Kidney glomerular epithelial cell (primary cell): ENCODE measurements around the gene SLC25A41.

Experiments
- DNase-seq: peaks from one replicate; lab custom pipeline; 2025; lab: John Stamatoyannopoulos, UW

Gene SLC25A41

GRCh38 chr19:6460099-6460884 is 26.7 kb upstream of the SLC25A41 start:
- DNase-seq = peak; percentile 98

GRCh38 chr19:6459262-6460098 is 25.9 kb upstream of the SLC25A41 start, which contains the start of gene SLC25A23:
TSS of gene SLC25A23 (minus strand) at chr19:6459792. CDS start at chr19:6459628, 164 bp downstream.
- peak; percentile 15 for DNase-seq

- DNase-seq = peak; percentile 6
Observed at GRCh38 chr19:6458695-6459261, 25.2 kb upstream of the SLC25A41 start.

GRCh38 chr19:6457958-6458694 is 24.6 kb upstream of the SLC25A41 start:
- no peak for DNase-seq

- no peak for DNase-seq
Observed at GRCh38 chr19:6455924-6456323, 22.4 kb upstream of the SLC25A41 start.

GRCh38 chr19:6453951-6454565 is 20.5 kb upstream of the SLC25A41 start:
- no peak for DNase-seq

- no peak for DNase-seq
Observed at GRCh38 chr19:6452899-6453298, 19.3 kb upstream of the SLC25A41 start.

GRCh38 chr19:6452223-6452614 is 18.7 kb upstream of the SLC25A41 start:
- DNase-seq = no peak

GRCh38 chr19:6451583-6452222 is 18.1 kb upstream of the SLC25A41 start:
- no peak for DNase-seq

GRCh38 chr19:6450166-6450565 is 16.6 kb upstream of the SLC25A41 start:
- DNase-seq = no peak

GRCh38 chr19:6448045-6448444 is 14.5 kb upstream of the SLC25A41 start:
- DNase-seq = no peak

GRCh38 chr19:6446452-6446851 is 12.9 kb upstream of the SLC25A41 start:
- no peak for DNase-seq

GRCh38 chr19:6443986-6444385 is 10.4 kb upstream of the SLC25A41 start:
- DNase-seq = no peak

GRCh38 chr19:6442087-6442688 is 8.6 kb upstream of the SLC25A41 start:
- DNase-seq = no peak

GRCh38 chr19:6440905-6441304 is 7.3 kb upstream of the SLC25A41 start:
- DNase-seq = no peak

- DNase-seq = no peak
Observed at GRCh38 chr19:6439743-6440142, 6.2 kb upstream of the SLC25A41 start.

- no peak for DNase-seq
Observed at GRCh38 chr19:6433165-6433564, 398 bp downstream of the SLC25A41 start.

- DNase-seq = no peak
Observed at GRCh38 chr19:6431891-6432290, 1.7 kb downstream of the SLC25A41 start.

GRCh38 chr19:6429419-6430221 is 3.9 kb downstream of the SLC25A41 start:
- no peak for DNase-seq
